OCI-LY1 (cell line): ENCODE data around the gene DUSP14.

Experiments
- H2AFZ ChIP-seq: fragments of 200-600 bp; sonication (generic), shearing (Covaris generic); 2 replicates; pipeline ENCODE4 v1.6.0; 2014; ENCODE audit warnings: antibody characterized with exemption, mild to moderate bottlenecking, low read length
- H3F3A ChIP-seq: fragments of 200-600 bp; sonication (generic), shearing (Covaris generic); 2 replicates; pipeline ENCODE4 v1.6.0; 2014; ENCODE audit warnings: mild to moderate bottlenecking, antibody characterized with exemption, low read length, moderate library complexity; ENCODE audit not compliant: insufficient read depth
- H3K27ac ChIP-seq: fragments of 200-600 bp; sonication (generic); 2 replicates; pipeline ENCODE4 v1.5.1; 2014; ENCODE audit warnings: low read length, mixed run types, mild to moderate bottlenecking, low read depth; ENCODE audit not compliant: poor library complexity, severe bottlenecking
- H3K27me3 ChIP-seq: fragments of 200-600 bp; sonication (generic); 2 replicates; pipeline ENCODE4 v1.6.0; 2014; ENCODE audit warnings: antibody characterized with exemption, mild to moderate bottlenecking, low read length, moderate library complexity; ENCODE audit not compliant: insufficient read depth
- H3K36me3 ChIP-seq: fragments of 200-600 bp; sonication (generic); 2 replicates; pipeline ENCODE4 v1.6.1; 2014; ENCODE audit warnings: mild to moderate bottlenecking, antibody characterized with exemption, low read length, moderate library complexity, mixed read lengths; ENCODE audit not compliant: insufficient read depth
- H3K4me1 ChIP-seq: fragments of 200-600 bp; sonication (generic); 2 replicates; pipeline ENCODE4 v1.5.1; 2014; ENCODE audit warnings: mild to moderate bottlenecking, low read length, moderate library complexity; ENCODE audit not compliant: insufficient read depth, severe bottlenecking
- H3K4me2 ChIP-seq: fragments of 200-600 bp; sonication (generic), shearing (Covaris generic); 2 replicates; pipeline ENCODE4 v1.6.1; 2014; ENCODE audit warnings: low read length
- H3K4me3 ChIP-seq: fragments of 200-600 bp; sonication (generic); 2 replicates; pipeline ENCODE4 v1.5.1; 2014; ENCODE audit warnings: low read length, low read depth, mild to moderate bottlenecking, mixed read lengths; ENCODE audit not compliant: poor library complexity, severe bottlenecking
- H3K79me2 ChIP-seq: fragments of 200-600 bp; shearing (Covaris generic); 2 replicates; pipeline ENCODE4 v1.6.1; 2016; ENCODE audit warnings: mixed run types, low read length, mixed read lengths; ENCODE audit not compliant: insufficient read depth
- H3K9ac ChIP-seq: fragments of 200-600 bp; sonication (generic), shearing (Covaris generic); 2 replicates; pipeline ENCODE4 v1.6.1; 2014; ENCODE audit warnings: mild to moderate bottlenecking, low read length, mixed read lengths
- H3K9me2 ChIP-seq: fragments of 200-600 bp; sonication (generic), shearing (Covaris generic); 2 replicates; pipeline ENCODE4 v1.6.1; 2014; ENCODE audit warnings: low read depth, mild to moderate bottlenecking, low read length, mixed read lengths
- H3K9me3 ChIP-seq: fragments of 200-600 bp; shearing (Covaris generic); 2 replicates; pipeline ENCODE4 v1.6.1; 2014; ENCODE audit warnings: low read length, mixed read lengths
- H4K20me1 ChIP-seq: fragments of 200-600 bp; sonication (generic), shearing (Covaris generic); 2 replicates; pipeline ENCODE4 v1.6.0; 2016; ENCODE audit warnings: mild to moderate bottlenecking, low read length; ENCODE audit not compliant: insufficient read depth
- CTCF ChIP-seq: fragments of 200-600 bp; sonication (generic), shearing (Covaris generic); IDR thresholded peaks from 2 replicates; pipeline ENCODE4 v1.5.1; 2017; ENCODE audit warnings: mild to moderate bottlenecking, antibody characterized with exemption, low read length, moderate library complexity, mixed read lengths
- EZH2 ChIP-seq: fragments of 200-600 bp; sonication (generic), shearing (Covaris generic); IDR thresholded peaks from 2 replicates; pipeline ENCODE4 v1.8.0; 2017; ENCODE audit warnings: borderline replicate concordance, mixed run types, mild to moderate bottlenecking, antibody characterized with exemption, low read length, moderate library complexity, mixed read lengths

The DUSP14 gene

GRCh38 chr17:37555386-37555785 is 65.7 kb downstream of the DUSP14 start:
- H2AFZ ChIP-seq, result no peak overlapping the region
- H4K20me1 ChIP-seq, result no peaks in the 10 kb centered on the region
- H3K4me2 ChIP-seq, result no peak overlapping the region
- no peak for TF ChIP-seq EZH2
- no peak for TF ChIP-seq CTCF
- H3K27ac ChIP-seq, result no peak overlapping the region
- H3K36me3 ChIP-seq, result peaks cover 84% of the 10 kb centered on the region
- H3K9me3 ChIP-seq, result no peaks in the 10 kb centered on the region
- peaks cover 12% of the 10 kb centered on the region for H3K79me2 ChIP-seq
- no peak overlapping the region for H3K9ac ChIP-seq
- H3K27me3 ChIP-seq, result no peaks in the 10 kb centered on the region
- no peak overlapping the region for H3K4me3 ChIP-seq
- no peaks in the 10 kb centered on the region for H3F3A ChIP-seq
- H3K4me1 ChIP-seq, result no peaks in the 10 kb centered on the region
- no peaks in the 10 kb centered on the region for H3K9me2 ChIP-seq

DNA sequence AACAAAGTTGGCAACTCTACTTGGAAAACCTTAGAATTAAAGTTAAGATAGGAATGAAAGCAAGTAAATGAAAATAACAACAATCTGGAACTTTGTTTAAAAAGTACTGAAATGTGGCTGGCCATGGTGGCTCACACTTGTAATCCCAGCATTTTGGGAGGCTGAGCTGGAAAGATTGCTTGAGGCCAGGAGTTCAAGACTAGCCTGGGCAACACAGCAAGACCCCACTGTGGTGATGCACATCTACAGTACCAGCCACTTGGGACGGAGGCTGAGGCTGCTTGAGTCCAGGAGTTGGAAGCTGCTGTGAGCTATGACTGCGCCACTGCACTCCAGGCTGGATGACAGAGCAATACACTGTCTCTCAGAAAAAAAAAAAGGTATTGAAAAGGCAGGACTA is 67.8 kb downstream of the DUSP14 start:
- Histone ChIP-seq H3K27me3 (no peaks in the 10 kb centered on the region), H3K9me2 (no peaks in the 10 kb centered on the region), H3K9ac (no peak overlapping the region), H3K9me3 (no peaks in the 10 kb centered on the region), H3K27ac (no peak overlapping the region), H3K36me3 (peaks cover 88% of the 10 kb centered on the region), H3K4me3 (no peak overlapping the region), H3F3A (no peaks in the 10 kb centered on the region), H3K4me2 (no peak overlapping the region), H2AFZ (no peak overlapping the region), H4K20me1 (no peaks in the 10 kb centered on the region), H3K4me1 (no peaks in the 10 kb centered on the region), H3K79me2 (no peaks in the 10 kb centered on the region)
- TF ChIP-seq CTCF, result no peak
- TF ChIP-seq EZH2, result no peak

DNA sequence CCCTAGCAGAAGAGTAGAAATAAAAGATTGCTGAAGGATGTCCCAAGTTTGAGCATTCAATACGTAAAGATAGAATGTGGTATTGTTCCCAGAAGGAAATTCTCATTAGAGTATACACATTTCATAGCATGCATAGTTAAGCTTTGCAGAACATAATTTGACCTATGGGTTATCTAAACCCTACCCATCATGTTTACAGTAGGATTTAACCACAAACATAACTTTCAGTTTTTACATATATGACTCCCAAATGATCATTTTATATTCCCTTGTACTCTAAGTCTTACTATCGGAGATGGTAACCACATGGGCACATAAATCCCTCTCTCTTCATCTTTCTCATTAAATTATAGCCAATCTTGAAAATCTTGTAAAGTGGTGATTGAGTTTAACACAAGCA is 68.6 kb downstream of the DUSP14 start:
- H3K27ac ChIP-seq, result no peak overlapping the region
- H3K36me3 ChIP-seq, result peaks cover 85% of the 10 kb centered on the region

More for the DNA sequence above, 68.6 kb downstream of the DUSP14 start:
- H3K79me2 ChIP-seq, result no peaks in the 10 kb centered on the region
- H3K27me3 ChIP-seq, result no peaks in the 10 kb centered on the region
- no peak overlapping the region for H2AFZ ChIP-seq
- no peak overlapping the region for H3K4me3 ChIP-seq
- no peaks in the 10 kb centered on the region for H4K20me1 ChIP-seq
- no peaks in the 10 kb centered on the region for H3K9me3 ChIP-seq
- H3K9ac ChIP-seq, result no peak overlapping the region
- TF ChIP-seq CTCF (no peak), EZH2 (no peak)
- H3F3A ChIP-seq, result 0 out of 2 replicates have a peak, but pooled peaks cover 2% of the 10 kb centered on the region
- no peaks in the 10 kb centered on the region for H3K4me1 ChIP-seq
- no peaks in the 10 kb centered on the region for H3K9me2 ChIP-seq
- no peak overlapping the region for H3K4me2 ChIP-seq
